Panc1 (cell line): Measurements from ENCODE around the gene PPA1.

Experiments
- POLR2AphosphoS5 ChIP-seq: IDR thresholded peaks from 2 replicates; pipeline ENCODE4 v1.6.1; 2012; ENCODE audit warnings: mild to moderate bottlenecking, low read depth, low read length, moderate library complexity
- REST ChIP-seq, 2 experiments: IDR thresholded peaks; 2 replicates each; pipeline ENCODE4 v1.6.1; 2011 to 2012; ENCODE audit warnings: low read depth in 2 of 2, control low read depth in 1 of 2, low read length in 1 of 2, mild to moderate bottlenecking in 1 of 2, moderate library complexity in 1 of 2; ENCODE audit not compliant: insufficient read depth in 1 of 2
- TF ChIP-seq, protein P1 (sequence below): fragments of 450-650 bp; IDR thresholded peaks from 2 replicates; pipeline ENCODE4 v1.5.1; 2017; ENCODE audit warnings: mild to moderate bottlenecking

GRCh38 chr10:70256463-70256862, 23.2 kb upstream of the PPA1 start:
- no peak for TF ChIP-seq REST (IDR thresholded peaks at IDR 0.05; ENCODE audit: insufficient read depth in 1 of 2, low read depth in 2 of 2, low read length in 1 of 2)
- TF ChIP-seq, protein P1, sequence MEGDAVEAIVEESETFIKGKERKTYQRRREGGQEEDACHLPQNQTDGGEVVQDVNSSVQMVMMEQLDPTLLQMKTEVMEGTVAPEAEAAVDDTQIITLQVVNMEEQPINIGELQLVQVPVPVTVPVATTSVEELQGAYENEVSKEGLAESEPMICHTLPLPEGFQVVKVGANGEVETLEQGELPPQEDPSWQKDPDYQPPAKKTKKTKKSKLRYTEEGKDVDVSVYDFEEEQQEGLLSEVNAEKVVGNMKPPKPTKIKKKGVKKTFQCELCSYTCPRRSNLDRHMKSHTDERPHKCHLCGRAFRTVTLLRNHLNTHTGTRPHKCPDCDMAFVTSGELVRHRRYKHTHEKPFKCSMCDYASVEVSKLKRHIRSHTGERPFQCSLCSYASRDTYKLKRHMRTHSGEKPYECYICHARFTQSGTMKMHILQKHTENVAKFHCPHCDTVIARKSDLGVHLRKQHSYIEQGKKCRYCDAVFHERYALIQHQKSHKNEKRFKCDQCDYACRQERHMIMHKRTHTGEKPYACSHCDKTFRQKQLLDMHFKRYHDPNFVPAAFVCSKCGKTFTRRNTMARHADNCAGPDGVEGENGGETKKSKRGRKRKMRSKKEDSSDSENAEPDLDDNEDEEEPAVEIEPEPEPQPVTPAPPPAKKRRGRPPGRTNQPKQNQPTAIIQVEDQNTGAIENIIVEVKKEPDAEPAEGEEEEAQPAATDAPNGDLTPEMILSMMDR, result no peak
- TF ChIP-seq POLR2AphosphoS5, result no peak
